Measurements from ENCODE around the gene SP3. TPM values are rescaled to one million over a fixed set of nuclear protein-coding genes. Genes with fewer than 3 reads are reported as not detected.

The SP3 gene
- total RNA-seq, 1 donor from 2014 or later = 77.4 TPM

DNA sequence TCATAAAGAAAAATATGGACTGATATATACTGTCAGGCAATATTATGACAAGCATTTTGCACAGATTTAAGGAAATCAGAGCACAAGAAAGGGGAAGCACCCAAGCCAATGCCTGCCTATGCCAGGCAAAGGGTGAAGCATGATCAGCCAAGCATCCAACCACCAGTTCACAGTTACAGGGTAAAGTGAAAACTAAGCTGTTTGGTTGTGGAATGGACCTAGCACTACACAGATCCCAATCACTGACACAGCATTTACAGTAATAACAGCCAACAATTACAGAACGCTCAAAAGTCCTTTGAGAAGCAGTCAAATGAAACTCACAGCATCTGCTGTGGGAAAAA, 90.3 kb downstream of the SP3 start:
- no peaks in the 10 kb centered on the region for H3K27me3 ChIP-seq
- no peaks in the 10 kb centered on the region for H3K9me3 ChIP-seq
- DNase-seq = no peak
- no peak overlapping the region for H3K27ac ChIP-seq
- no peak overlapping the region for H3K4me3 ChIP-seq
- no peak for TF ChIP-seq CTCF (IDR thresholded peaks at IDR 0.05)
- ATAC-seq = peak; percentile 69
- no peaks in the 10 kb centered on the region for H3K4me1 ChIP-seq
- no peaks in the 10 kb centered on the region for H3K36me3 ChIP-seq
- intact Hi-C loops (cut with DNase I) = no loop called here

DNA sequence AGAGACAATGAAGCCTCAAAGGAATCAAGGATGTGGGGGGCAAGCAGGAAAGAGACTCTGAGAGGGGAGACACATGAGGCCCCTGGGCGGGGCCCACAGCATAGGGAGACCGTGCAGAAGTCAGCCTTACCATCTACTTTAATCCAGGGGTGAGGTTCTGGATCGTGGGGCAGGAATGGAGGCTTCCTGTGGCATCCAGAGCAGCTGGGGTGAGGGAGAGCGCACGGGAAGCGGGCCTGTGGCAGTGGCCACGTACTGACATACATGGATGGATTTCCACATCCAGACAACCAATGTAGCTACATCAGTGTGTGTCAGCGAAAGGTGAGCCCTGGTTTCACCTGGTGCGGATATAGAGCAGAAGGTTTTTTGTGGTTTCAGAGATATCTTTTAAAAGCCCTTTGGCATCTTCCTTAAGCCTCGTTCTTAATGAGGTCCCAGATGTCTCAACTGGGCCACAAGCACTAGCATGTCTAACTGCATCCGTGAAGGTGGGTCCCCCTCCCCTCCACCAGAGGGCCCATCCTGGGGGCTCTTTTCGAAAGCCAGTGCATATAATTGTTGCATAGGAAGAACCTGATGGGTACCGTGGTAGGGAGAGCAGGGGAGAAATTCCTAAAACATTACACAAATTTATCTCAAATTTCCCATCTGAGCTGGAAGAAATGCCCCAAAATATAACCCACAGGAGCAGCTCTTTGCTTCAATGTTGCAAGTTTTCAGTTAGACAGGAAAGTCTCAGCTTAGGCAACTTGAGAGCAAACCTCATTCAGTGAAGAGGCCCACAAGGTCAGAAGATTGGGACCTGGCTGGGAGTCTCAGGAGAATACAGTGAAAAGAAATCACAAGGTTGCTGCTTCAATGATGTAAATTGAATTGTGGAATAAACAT, 90.9 kb downstream of the SP3 start:
- no peaks in the 10 kb centered on the region for H3K36me3 ChIP-seq
- intact Hi-C loops (cut with DNase I) = no loop called here
- no peak overlapping the region for H3K4me3 ChIP-seq
- DNase-seq = no peak
- H3K27ac ChIP-seq = no peak overlapping the region
- H3K27me3 ChIP-seq = no peaks in the 10 kb centered on the region
- no peaks in the 10 kb centered on the region for H3K4me1 ChIP-seq
- no peaks in the 10 kb centered on the region for H3K9me3 ChIP-seq
- no peak for TF ChIP-seq CTCF (IDR thresholded peaks at IDR 0.05)
- ATAC-seq = no peak

GRCh38 chr2:173872714-173873113, 92.5 kb downstream of the SP3 start:
- no peaks in the 10 kb centered on the region for H3K36me3 ChIP-seq
- DNase-seq (no peak), ATAC-seq (peak; percentile 45)
- H3K4me1 ChIP-seq = no peaks in the 10 kb centered on the region
- H3K27ac ChIP-seq = no peak overlapping the region
- intact Hi-C loops (cut with DNase I) = no loop called here
- TF ChIP-seq CTCF (IDR thresholded peaks at IDR 0.05) = no peak
- H3K9me3 ChIP-seq = no peaks in the 10 kb centered on the region
- H3K4me3 ChIP-seq = no peak overlapping the region
- no peaks in the 10 kb centered on the region for H3K27me3 ChIP-seq

- Histone ChIP-seq H3K27ac (no peak overlapping the region), H3K9me3 (no peaks in the 10 kb centered on the region), H3K27me3 (no peaks in the 10 kb centered on the region), H3K4me1 (no peaks in the 10 kb centered on the region), H3K36me3 (no peaks in the 10 kb centered on the region), H3K4me3 (no peak overlapping the region)
- DNase-seq (no peak), ATAC-seq (no peak)
- no peak for TF ChIP-seq CTCF (IDR thresholded peaks at IDR 0.05)
- intact Hi-C loops (cut with DNase I) = no loop called here
These were observed 95.6 kb downstream of the SP3 start for GRCh38 chr2:173869244-173870229.

DNA sequence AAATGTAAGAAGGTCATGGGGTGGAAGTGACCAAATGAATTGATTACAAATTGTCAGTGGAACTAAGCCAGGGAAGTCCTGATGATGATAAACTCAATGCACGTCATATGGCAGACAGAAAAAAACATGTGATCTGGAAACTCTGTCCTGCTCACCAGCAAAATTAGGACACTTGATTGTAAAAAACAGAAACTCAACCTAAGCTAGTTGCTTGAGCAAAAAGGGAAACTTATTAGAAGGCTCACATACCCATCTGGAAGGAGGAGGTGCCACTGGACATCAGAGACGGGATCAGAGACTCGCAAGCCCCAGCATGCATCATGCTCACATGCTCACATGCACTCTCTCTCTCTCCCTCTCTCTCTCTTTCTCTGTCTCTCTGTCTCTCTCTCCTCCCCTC, 96.8 kb downstream of the SP3 start:
- ATAC-seq (no peak), DNase-seq (no peak)
- H3K9me3 ChIP-seq = no peaks in the 10 kb centered on the region
- no peaks in the 10 kb centered on the region for H3K27me3 ChIP-seq
- no peak for TF ChIP-seq CTCF (IDR thresholded peaks at IDR 0.05)
- H3K4me3 ChIP-seq = no peak overlapping the region
- no peak overlapping the region for H3K27ac ChIP-seq
- intact Hi-C loops (cut with DNase I) = no loop called here
- H3K4me1 ChIP-seq = no peaks in the 10 kb centered on the region
- H3K36me3 ChIP-seq = no peaks in the 10 kb centered on the region
